IMR-90 (cell line): ENCODE results near the gene OBP2B. TPM values are rescaled to one million over a fixed set of nuclear protein-coding genes. Genes with fewer than 3 reads are reported as not detected.

Experiments used
- ATAC-seq: fragments of 200-7000 bp; cut with Tn5 transposase; 2 replicates; pipeline ENCODE4 v1.9.1; 2020; ENCODE audit warnings: low read depth, mild to moderate bottlenecking, moderate library complexity
- BruUV-seq: library from RNA; stranded (reverse); fragments of 400-500 nt; replicated peaks from 2 replicates; lab custom pipeline; 2021; lab: Mats Ljungman, UMichigan
- CTCF ChIA-PET: fragments of 300-600 bp; formaldehyde crosslinking; extraction: SDS; loops from one replicate; lab custom pipeline; 2021; ENCODE audit warnings: antibody characterized with exemption; lab: Yijun Ruan, JAX
- POLR2A ChIA-PET: fragments of 300-600 bp; sonication (Branson Sonifier 250); formaldehyde crosslinking; loops from one replicate; lab custom pipeline; 2022; ENCODE audit warnings: antibody characterized with exemption; ENCODE audit not compliant: unreplicated experiment; lab: Charles Lee
- DNase-seq: peaks from one replicate; pipeline ENCODE4 v3.0.0; 2013
- H2AFZ ChIP-seq: replicated peaks from 2 replicates; pipeline ENCODE3; 2013; ENCODE audit warnings: low read length, mild to moderate bottlenecking; ENCODE audit not compliant: poor library complexity
- H2AK5ac ChIP-seq: 2 replicates; pipeline ENCODE4 v1.6.1; 2013; ENCODE audit warnings: low read depth, low read length, inconsistent platforms
- H2AK9ac ChIP-seq: replicated peaks from 2 replicates; pipeline ENCODE3; 2013; ENCODE audit warnings: mild to moderate bottlenecking, low read depth, low read length, moderate library complexity; ENCODE audit not compliant: poor library complexity
- H2BK120ac ChIP-seq: 2 replicates; pipeline ENCODE4 v1.6.1; 2013; ENCODE audit warnings: low read depth, low read length, inconsistent platforms
- H2BK15ac ChIP-seq: 3 replicates; pipeline ENCODE4 v1.6.1; 2013; ENCODE audit warnings: low read depth, low read length, inconsistent platforms
- H2BK20ac ChIP-seq: 2 replicates; pipeline ENCODE4 v1.6.1; 2013; ENCODE audit warnings: low read depth, mild to moderate bottlenecking, inconsistent platforms, low read length, moderate library complexity
- H2BK5ac ChIP-seq: 2 replicates; pipeline ENCODE4 v1.6.1; 2013; ENCODE audit warnings: mild to moderate bottlenecking, low read depth, low read length, inconsistent platforms; ENCODE audit not compliant: poor library complexity, severe bottlenecking
- H3K14ac ChIP-seq: replicated peaks from 2 replicates; pipeline ENCODE4 v1.6.1; 2013; ENCODE audit warnings: low read depth, low read length, inconsistent platforms
- H3K18ac ChIP-seq: 2 replicates; pipeline ENCODE4 v1.6.1; 2013; ENCODE audit warnings: low read depth, low read length, control low read depth
- H3K23ac ChIP-seq: 2 replicates; pipeline ENCODE4 v1.6.1; 2013; ENCODE audit warnings: low read depth, low read length, inconsistent platforms
- H3K27ac ChIP-seq: 2 replicates; pipeline ENCODE4 v1.5.1; 2013; ENCODE audit warnings: mild to moderate bottlenecking, control low read depth, low read length; ENCODE audit not compliant: insufficient read depth
- H3K27me3 ChIP-seq: 2 replicates; pipeline ENCODE4 v1.6.1; 2013; ENCODE audit warnings: low read length; ENCODE audit not compliant: control insufficient read depth, insufficient read depth
- H3K36me3 ChIP-seq: 2 replicates; pipeline ENCODE4 v1.6.1; 2013; ENCODE audit warnings: low read length, mixed read lengths; ENCODE audit not compliant: control insufficient read depth, insufficient read depth
- H3K4ac ChIP-seq: 2 replicates; pipeline ENCODE4 v1.6.1; 2013; ENCODE audit warnings: low read depth, low read length, inconsistent platforms
- H3K4me1 ChIP-seq: 2 replicates; pipeline ENCODE4 v1.6.1; 2013; ENCODE audit warnings: low read length, mixed read lengths; ENCODE audit not compliant: control insufficient read depth, insufficient read depth
- H3K4me2 ChIP-seq: 2 replicates; pipeline ENCODE4 v1.6.1; 2013; ENCODE audit warnings: low read depth, mild to moderate bottlenecking, control low read depth, low read length, moderate library complexity
- H3K4me3 ChIP-seq: 2 replicates; pipeline ENCODE4 v1.5.1; 2013; ENCODE audit warnings: low read depth, mild to moderate bottlenecking, control low read depth, low read length, moderate library complexity; ENCODE audit not compliant: insufficient read depth
- H3K56ac ChIP-seq: 2 replicates; pipeline ENCODE4 v1.6.1; 2013; ENCODE audit warnings: low read length, inconsistent platforms; ENCODE audit not compliant: insufficient read depth; ENCODE audit errors: extremely low read depth
- H3K79me1 ChIP-seq, 2 experiments: 2 replicates each; pipeline ENCODE4 v1.6.1; 2013; ENCODE audit warnings: low read length in 2 of 2, inconsistent platforms in 1 of 2, low read depth in 1 of 2
- H3K9ac ChIP-seq: 2 replicates; pipeline ENCODE4 v1.6.1; 2013; ENCODE audit warnings: low read depth, low read length, control low read depth
- H3K9me1 ChIP-seq: 2 replicates; pipeline ENCODE4 v1.6.1; 2013; ENCODE audit warnings: low read length, inconsistent platforms; ENCODE audit not compliant: insufficient read depth
- H3K9me3 ChIP-seq: 2 replicates; pipeline ENCODE4 v1.6.1; 2013; ENCODE audit warnings: low read length; ENCODE audit not compliant: control insufficient read depth, insufficient read depth
- H4K20me1 ChIP-seq: 2 replicates; pipeline ENCODE4 v1.6.1; 2013; ENCODE audit warnings: low read length, inconsistent platforms; ENCODE audit not compliant: insufficient read depth
- H4K5ac ChIP-seq: 2 replicates; pipeline ENCODE4 v1.6.1; 2013; ENCODE audit warnings: mild to moderate bottlenecking, low read depth, low read length, control low read depth
- H4K8ac ChIP-seq, 2 experiments: 2 replicates each; pipeline ENCODE4 v1.6.1; 2013; ENCODE audit warnings: low read depth in 2 of 2, low read length in 2 of 2, control low read depth in 1 of 2, inconsistent platforms in 1 of 2
- H4K91ac ChIP-seq: 2 replicates; pipeline ENCODE4 v1.6.1; 2013; ENCODE audit warnings: low read depth, low read length, inconsistent platforms; ENCODE audit not compliant: insufficient read depth
- BHLHE40 ChIP-seq: fragments of 150-350 bp; IDR thresholded peaks from 2 replicates; pipeline ENCODE4 v1.6.1; 2016; ENCODE audit warnings: mild to moderate bottlenecking, low read depth, low read length
- MAFK ChIP-seq: IDR thresholded peaks from 2 replicates; pipeline ENCODE4 v1.6.1; 2012; ENCODE audit warnings: low read depth, low read length, improper control_type of control experiment
- WGBS, 2 experiments: methylation state at CpG; one replicate each; pipeline versions ENCODE4 v1.1.5 to v1.1.7; 2013; ENCODE audit warnings: missing lambda C conversion rate in 2 of 2; ENCODE audit not compliant: insufficient read length in 1 of 2; ENCODE audit errors: extremely low coverage in 2 of 2; 5-methylcytosine and 5-hydroxymethylcytosine counted together
- dilution Hi-C: fragments of 300-500 bp; cut with HindIII; formaldehyde crosslinking; loops from one replicate; pipeline ENCODE4 v1.14.3; 2018; ENCODE audit warnings: low sequenced_read_pairs; ENCODE audit not compliant: unreplicated experiment
- in situ Hi-C: fragments of 300-500 bp; cut with MboI; formaldehyde crosslinking; loops from 3 replicates; pipeline ENCODE4 v1.14.3; 2019; ENCODE audit warnings: low sequenced_read_pairs, inconsistent platforms, mixed read lengths
- intact Hi-C: fragments of 100-400 bp; cut with micrococcal nuclease; formaldehyde crosslinking; loops from 2 replicates; pipeline ENCODE4 v1.10.0; 2022
- polyA plus RNA-seq, 3 experiments: library from polyadenylated mRNA; depleted of rRNA; stranded (reverse); fragments of >200 nt; gene quantifications; 2 replicates each; pipeline ENCODE4 v1.2.3, GENCODE V29; 2012; ENCODE audit warnings: low replicate concordance in 1 of 3
- total RNA-seq: library from RNA; depleted of rRNA; stranded (reverse); fragments of >200 nt; gene quantifications from 2 replicates; pipeline ENCODE4 v1.2.3, GENCODE V29; 2012

The OBP2B gene
- total and polyA plus RNA-seq, 2 of the 4 experiments (the other 2 are of a cell fraction), result not detected

- Histone ChIP-seq H4K8ac (no peak overlapping the region), H3K4ac (no peak overlapping the region), H3K56ac (no peak overlapping the region), H2AK9ac (no peak overlapping the region), H3K27me3 (peaks cover 24% of the 10 kb centered on the region; the same call in 1 of the 2 replicates), H4K91ac (no peak overlapping the region), H4K5ac (no peak overlapping the region), H3K4me2 (no peak overlapping the region), H3K27ac (no peak overlapping the region), H3K9me1 (no peaks in the 10 kb centered on the region), H3K4me1 (no peaks in the 10 kb centered on the region), H2BK20ac (no peak overlapping the region), H2BK5ac (no peak overlapping the region), H2AFZ (no peak overlapping the region), H2BK120ac (no peak overlapping the region), H2AK5ac (no peak overlapping the region), H3K36me3 (no peaks in the 10 kb centered on the region), H2BK15ac (no peak overlapping the region), H3K9ac (no peak overlapping the region), H3K23ac (no peak overlapping the region), H3K4me3 (no peak overlapping the region), H3K14ac (no peak overlapping the region), H3K18ac (no peak overlapping the region), H3K9me3 (no peaks in the 10 kb centered on the region), H4K20me1 (no peaks in the 10 kb centered on the region), H3K79me1 (no peaks in the 10 kb centered on the region)
- no TSS peak for BruUV-seq
- dilution Hi-C loops (no loop called here), in situ Hi-C loops (no loop called here), intact Hi-C loops (no loop called here)
- TF ChIP-seq BHLHE40, result no peak
- TF ChIP-seq MAFK, result no peak
- ChIA-PET POLR2A (no interaction called here), CTCF (no interaction called here)
- ATAC-seq (no peak), DNase-seq (no peak)
- 74% methylated on average over 3 of the region's 13 CpGs; no CpG with 5 or more reads in 1 of the 2 experiments for WGBS, 2 experiments
Measured at GRCh38 chr9:133257465-133257956, 48.5 kb upstream of the OBP2B start.
